ENCODE data around the gene GIMAP8. TPM values are rescaled to one million over a fixed set of nuclear protein-coding genes. Genes with fewer than 3 reads are reported as not detected.

The GIMAP8 gene
- total RNA-seq, 1 donor from 2014 or later, result 5.4 TPM

DNA sequence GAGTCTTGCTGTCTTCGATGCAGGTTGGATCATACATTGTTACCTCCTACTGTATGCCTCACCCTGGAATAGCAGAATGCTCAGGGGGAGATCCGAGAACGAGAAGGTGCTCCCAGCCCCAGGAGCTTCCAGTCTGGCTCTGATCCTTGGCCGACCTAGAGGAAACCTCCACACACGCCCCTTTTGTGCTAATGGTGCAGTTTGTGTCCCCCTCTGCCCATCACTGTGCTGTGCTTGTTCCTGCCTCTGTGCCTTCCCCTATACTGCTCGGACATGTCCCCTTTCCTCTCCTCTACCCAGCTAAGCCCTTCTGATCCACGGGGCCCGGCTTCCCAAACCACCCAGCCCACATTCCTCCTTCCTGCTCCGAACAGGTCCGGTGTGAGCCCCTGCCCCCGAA is 38.8 kb upstream of the GIMAP8 start:
- DNase-seq, result no peak

DNA sequence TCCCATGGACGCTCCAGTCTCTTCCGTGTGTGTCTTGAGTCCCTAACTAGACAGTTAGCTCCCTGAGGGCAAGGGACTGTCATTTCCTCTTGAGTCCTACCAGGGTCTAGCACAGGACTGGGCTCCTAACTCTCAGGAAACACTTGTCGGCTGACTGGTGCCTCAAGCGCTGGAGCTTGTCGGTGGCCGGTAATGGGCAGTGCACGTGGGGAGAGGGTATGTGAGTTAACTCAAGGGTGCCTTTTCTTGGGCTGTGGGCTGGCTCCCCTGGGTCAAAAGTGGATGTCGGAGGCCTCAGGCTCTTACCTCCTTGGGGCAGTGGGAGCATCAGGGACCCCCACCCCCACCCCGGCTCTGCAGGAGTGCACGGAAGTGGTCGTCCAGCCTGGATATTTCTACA is 38.4 kb upstream of the GIMAP8 start:
- no peak for DNase-seq

DNA sequence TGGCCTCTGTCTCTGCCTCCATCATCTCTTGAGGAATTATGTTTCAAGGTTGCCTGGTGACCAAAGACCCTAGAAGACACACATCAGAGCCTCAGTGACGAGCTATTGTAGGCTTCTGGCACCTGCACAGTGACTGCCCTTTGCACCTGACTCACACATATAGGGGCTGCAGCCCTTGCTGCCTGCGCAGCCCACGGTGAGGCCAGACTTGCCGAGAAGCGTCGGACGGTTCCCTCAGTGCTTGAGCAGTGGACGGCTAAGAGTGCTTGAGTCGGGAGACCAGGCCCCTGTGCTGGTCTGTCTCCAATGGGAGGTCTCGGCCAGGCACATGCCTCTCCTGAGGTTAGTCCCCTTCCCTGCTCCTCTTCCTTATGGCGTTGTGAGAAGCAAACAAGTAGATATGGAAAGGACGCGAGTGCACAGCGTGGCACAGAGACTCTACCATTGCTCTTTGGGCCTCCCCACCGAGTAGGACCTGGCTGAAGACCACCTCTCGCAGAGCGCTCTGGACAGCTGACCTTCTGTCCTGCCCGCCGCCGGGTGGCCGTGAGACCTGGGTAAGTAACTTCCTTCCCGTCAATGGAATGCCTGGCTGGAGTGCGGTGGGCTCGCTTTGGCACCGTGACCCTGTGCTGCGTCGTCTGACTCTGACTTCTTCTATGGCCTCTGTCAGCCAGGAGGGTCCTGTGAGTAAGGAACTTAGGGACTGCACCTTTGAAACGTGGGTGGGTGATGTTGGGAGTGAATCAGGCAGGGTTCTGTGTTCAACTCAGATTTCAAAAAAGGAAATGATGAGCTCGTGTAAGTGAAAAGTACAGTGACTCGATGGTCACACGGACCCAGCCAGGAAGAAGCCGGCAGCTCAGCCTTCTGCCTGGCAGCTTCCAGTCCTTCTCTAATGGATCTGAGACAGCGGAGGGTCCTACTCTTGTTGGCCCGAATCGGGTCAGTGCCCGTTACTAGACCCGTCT is 37.6 kb upstream of the GIMAP8 start:
- no peak for DNase-seq

DNA sequence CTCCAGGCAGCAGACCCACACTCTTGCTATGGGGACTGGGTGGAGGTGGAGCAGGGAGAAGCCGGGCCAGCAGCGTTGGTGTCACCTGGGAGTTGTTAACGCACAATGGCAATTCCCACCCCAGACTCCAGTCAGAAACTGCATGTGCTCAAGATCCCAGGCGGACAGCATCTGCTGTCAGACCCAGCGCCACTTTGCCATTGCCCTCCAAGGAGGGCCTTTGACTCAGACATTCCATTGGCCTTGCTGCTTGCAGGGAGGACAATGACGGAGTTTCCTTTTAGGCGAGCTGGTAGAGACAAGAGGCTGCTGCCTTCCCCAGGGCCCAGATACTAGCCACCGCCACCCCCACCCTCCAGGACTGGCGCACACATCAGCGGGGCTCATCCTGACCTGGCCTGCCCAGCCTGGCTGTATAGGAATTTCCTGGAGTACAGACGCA is 36.8 kb upstream of the GIMAP8 start:
- no peak for DNase-seq

DNA sequence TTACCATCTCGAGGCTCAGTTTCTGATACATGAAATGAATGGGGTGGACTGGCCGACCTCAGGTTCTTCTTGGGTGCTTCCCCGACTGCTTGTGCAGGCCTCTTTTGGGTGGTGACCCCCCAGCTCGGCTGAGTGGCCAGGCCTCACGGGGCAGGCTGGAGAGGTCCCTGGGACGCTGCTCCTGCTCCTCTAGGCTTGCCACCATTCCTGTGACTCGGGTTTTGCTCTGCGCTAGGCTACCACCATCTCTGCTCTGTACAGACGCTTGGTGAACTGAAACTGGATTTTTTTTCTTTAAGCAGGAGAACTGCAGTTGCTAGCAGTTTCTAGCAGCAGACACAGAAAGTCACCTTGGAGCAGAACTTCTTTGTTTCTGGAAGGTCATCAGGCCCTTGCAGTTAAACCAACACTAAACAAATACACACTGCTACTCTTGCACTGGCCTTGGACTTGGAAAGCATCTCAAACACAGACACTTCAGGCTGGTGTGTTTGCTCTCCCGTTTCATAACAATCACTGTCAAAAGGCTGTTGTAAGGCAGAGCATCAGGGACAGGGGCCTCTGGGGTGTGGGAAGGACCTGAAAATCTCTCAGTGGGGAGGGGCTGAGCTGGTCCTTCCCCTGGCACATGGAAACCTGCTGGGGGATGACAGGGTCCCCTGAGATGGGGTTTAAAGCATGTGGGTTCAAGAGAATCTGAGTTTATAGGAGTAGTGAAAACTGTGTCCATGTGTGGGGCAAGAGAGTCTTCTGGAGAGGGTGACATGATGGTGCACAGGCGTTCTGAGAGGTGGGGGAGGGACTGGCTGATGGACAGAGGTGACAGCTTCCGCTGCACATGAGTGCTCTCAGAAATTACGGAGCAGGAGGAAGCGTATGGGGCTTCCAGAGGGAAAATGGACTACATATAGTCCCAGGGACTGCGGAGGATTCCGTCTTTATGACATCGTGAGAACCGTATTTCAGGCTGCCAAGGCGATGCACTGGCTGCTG is 35.0 kb upstream of the GIMAP8 start:
- no peak for DNase-seq

DNA sequence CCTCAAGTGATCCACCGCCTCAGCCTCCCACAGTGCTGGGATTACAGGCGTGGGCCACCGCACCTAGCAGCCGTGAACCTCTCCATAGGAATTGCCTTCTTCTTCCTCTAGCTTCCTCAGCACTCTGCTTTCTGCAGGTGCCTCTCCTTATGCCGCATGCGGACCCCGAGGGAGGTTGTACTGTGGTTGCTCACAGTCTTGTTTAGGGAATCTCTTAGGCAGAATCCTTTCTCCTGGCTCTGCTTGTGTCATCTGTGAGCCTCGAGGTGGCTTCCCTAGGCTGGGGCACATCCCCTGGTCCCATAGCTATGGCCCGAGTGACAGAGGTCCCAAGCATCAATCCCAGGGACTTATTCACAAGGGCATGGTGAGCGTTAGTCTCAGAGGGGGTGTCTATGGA is 33.2 kb upstream of the GIMAP8 start:
- DNase-seq, result no peak

DNA sequence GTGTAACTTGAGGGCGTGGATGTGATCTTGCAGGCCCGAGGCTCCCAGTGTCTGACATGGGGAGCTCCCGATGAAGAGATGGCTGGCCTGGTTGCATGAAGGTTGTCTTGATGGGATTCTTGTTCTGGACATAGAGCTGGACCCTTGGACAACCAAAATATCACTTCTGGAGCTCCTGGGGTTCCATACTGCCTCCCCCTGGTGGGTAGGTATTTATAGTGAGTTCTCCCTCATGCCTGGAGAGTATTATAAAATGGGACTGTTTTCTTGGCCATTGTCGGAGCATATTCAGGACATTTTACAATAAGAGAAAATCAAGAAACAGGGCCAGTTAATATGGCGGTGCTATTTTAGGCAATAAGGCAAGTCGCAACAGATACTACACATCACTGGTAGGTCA is 32.6 kb upstream of the GIMAP8 start:
- no peak for DNase-seq

DNA sequence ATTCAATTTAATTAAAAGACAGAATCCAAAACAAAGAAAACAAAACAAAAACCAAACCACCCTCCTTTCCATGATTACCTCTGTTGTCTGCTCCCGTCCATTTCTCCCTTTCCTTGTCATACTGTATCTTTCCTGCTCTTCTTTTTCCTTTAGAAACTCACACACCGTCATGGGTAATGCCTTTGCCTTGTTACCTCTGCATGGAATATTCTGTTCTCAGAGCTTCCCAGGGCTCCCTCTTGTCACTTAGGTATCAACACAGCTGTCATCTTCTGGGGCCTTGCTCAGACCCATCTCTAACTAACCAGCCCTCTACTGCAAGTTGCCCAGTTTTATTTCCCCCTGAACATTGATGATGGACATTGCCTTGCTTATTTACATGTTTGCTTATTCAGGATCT is 30.2 kb upstream of the GIMAP8 start:
- DNase-seq, result no peak

DNA sequence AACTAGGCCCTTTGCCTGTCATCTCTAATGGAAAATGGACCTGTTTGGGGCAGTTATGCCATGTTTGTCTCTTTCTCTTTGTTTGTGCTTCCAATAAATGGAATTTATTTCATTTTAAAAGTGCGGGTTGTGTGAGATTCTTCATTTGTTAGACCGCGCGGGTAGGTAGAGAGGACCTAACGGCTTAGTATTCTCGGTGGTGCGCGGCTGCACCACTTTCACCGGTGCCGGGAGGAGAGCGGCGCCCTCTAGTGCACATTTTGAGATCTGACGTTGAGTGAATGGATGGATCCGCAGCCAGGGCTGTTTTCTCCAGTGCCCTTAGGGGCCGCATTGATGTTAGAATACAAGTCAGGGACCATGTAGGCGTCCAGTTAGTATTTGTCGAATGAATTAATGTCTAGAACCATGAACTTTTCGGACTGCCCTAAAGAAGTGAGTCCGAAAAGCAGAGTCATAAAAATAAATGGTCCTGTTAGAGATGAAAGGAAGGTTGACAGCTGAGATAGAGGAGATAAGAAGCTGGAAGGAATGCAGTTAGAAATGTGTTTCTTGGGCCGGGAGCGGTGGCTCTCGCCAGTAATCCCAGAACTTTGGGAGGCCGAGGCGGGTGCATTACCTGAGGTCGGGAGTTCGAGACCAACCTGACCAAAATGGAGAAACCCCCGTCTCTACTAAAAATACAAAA is 29.3 kb upstream of the GIMAP8 start:
- peak; percentile 64 for DNase-seq

DNA sequence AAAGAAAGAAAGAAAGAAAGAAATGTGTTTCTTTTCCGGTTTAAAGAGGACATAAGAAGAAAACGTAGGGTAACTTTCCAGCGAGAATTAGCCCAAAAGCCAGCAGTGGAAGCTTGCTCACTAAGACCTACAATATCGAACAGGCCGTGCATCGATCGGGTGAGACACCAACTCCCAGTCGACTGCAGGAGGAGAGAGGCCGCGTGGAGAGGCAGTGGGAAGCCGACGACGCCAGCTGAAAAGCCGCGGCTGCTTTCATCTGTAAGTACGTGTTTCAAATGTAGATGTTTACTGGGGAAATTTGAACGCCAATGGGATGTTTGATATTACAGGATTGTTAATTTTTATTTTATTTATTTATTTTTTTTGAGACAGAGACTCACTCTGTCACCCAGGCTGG is 28.6 kb upstream of the GIMAP8 start:
- no peak for DNase-seq

DNA sequence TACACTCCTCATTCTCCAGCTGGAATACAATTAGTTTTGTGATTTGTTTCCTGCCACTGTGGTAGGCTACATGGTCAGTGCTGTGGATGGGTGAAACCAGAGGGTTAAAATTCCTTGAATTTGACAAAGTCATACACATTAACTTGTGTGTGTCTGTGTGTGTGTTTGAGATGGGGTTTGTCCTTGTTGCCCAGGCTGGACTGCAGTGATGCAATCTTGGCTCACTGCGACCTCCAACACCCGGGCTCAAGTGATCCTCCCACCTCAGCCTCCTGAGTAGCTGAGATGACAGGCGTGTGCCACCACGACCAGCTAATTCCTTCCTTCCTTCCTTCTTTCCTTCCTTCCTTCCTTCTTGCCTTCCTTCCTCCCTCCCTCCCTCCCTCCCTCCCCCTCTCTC is 24.8 kb upstream of the GIMAP8 start:
- DNase-seq, result no peak

DNA sequence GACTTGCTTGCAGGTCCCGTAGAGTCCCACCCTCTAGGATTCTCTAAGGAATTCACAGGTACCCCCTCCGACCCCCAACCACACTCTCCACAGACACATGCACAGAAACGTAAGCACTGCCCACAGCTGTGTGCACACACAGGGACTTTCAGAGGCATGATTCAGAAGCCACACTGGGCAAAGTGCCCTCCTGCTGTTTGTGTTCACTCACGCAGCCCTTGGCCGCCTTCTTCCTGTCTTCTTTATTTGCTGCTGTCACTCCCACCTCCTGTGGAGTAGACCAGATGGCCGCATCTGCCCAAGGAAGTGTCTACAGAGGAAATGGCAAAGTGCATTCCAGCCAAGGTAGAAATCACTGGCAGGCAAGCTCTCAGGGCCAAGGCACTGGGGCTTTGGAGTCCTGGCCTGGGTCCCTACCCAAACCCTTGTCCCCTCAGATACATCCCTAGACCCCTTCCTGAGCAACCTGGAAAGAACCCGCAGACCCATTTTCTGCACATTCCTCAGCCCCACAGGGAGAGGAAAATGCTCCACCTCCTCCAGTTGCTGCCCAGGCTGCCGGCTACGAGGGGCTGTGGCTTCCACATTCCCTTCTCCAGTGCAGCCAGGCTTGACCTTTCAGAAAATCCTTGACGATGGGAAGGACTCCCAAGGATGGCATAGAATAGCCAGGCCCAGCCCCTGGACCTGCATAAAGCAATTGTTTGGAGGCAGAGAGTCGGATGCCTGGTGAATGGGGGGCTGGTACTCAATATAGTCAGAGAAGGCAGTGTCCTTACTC is 21.6 kb upstream of the GIMAP8 start:
- DNase-seq, result no peak

DNA sequence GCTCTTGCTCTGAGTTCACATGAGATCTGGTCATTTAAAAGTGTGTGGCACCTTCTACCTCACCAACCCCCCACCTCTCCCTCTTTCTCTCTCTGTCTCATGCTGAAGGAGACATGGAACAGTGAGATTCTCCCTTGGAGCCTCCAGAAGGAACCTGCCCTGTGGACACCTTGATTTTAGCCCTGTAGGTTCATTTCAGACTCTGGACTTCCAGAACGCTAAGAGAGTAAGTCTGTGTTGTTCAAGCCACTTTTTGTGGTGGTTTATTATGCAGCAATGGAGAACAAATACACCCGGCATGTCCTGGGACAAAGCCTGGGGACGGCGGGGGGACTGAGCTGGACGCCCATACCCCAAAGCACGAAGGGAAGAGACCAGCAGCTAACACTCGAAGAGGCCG is 20.7 kb upstream of the GIMAP8 start:
- DNase-seq, result no peak

DNA sequence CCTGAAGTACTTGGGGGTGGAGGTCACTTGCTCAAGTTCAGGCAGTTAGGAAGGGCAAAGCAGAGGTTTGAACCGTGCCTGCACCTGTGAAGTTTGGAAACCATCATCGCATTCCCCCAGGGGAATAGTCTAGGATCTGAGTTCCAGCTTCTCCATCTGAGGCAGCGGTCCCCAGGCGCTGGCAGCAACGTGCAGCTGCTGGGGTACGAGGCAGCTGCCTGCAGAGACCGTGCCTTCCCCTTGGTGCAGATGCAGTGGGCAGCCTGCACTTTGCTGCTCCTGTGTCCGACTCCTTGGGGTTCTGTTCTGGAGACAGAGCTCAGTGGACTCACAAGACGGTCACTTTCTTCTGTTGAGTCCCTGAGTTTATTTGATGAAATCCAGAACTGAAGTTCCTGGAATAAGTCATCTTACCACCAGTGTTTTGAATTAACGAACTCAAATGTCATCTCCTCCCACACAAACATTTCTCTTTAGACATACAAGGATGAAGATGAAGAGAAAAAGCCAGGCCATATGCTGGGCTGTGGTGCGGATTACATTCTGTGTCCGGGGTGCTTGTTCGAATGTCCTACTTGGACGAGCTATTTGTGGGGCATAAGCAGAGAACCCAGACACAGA is 19.9 kb upstream of the GIMAP8 start:
- DNase-seq, result no peak

DNA sequence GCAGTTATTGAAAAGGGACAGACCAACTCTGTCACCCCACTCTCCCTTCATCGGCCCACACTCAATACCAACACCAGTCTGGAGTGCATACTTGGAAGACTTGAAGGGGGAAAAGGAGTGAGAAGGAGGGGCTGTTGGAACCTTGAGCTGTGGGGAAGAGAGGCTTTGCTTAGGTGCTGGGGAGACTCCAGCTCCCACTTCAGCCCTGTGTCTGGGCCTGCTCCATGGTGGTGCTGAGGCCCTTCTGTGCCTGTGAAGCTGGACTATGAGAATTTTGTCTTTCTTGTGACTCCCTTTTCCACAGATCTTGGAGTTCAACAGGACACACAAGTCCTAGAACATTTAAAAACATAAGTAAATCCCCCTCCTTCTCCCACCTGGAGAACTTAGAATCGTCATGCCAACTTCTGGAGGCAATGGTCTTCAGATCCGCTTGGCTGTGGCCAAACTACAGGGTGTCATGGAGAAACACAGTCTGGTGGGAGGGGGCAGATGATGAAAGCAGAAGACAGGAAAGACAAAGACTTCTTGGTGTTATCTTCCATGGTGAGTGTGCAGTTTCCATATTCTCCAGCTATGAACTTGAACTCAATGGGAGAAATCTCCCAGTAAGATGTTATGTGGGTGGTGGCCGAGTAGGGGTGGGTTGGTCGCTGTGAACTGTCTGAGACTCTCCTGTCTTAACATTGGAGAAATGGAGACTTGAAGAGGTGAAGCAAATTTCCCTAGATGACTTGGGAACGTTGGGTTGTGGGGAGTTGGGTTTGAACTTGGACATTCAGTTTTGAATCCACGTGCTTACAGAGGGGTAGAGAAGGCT is 18.4 kb upstream of the GIMAP8 start:
- DNase-seq, result no peak

DNA sequence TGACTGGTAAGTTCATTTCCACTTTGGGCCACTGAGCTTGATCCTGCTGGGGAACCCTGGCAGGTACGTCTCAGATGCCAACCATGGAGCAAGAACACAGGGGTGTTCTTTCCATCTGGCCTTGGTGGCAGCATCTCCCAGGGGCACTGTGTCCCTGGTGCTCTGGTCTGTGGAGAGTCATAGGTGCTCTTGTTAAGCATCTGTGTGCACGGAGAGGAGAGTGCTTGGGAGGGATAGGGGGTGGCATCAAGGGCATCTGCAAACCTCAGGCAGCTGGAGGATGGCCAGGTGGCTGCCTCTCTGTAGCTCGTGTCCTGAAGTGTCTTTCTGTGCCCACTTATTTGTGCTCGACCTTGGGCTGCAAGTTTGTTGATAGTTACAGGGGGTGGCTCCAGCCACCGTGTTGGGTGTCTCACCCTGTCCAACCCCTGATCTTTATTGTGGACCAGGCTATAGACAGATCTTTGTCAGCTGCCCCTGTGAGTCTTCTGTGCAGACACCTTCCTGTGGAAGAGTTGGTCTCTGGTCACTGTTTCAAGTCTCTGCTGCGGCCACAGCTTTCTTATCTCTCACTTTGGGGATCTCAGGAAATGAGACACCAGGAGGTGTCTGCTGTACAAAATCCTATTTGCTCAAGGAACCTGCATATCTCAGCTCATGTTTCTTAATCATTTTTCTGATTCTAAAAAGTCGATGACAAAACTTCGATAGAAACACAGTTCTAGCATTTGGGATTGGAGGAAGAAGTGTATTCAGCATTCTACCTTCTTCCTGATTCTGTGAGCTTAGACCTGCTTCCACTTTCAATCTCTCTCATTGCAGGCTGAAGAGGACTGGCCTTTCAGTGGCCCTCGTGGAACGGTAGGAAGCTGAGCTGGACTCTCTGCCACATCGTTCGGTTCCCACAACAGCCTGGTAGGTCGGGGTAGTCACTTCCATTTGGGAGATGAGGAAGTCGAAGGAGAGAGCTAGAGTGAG is 17.2 kb upstream of the GIMAP8 start:
- DNase-seq, result no peak

DNA sequence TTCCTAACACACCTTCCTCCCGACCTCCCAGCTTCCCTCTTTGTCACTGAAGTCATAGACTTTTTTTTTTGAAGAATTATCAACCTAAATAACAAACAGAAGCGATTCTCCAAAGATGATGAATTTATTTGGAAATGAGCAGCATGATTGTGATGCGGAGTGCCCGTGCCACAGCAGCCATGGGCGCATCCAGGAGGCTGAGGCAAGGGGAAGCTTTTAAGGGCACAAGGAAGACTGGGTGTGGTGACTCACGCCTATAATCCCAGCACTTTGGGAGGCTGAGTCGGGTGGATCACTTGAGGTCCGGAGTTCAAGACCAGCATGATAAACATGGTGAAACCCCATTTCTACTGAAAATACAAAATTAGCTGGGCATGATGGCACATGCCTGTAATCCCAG is 16.2 kb upstream of the GIMAP8 start:
- DNase-seq, result no peak

DNA sequence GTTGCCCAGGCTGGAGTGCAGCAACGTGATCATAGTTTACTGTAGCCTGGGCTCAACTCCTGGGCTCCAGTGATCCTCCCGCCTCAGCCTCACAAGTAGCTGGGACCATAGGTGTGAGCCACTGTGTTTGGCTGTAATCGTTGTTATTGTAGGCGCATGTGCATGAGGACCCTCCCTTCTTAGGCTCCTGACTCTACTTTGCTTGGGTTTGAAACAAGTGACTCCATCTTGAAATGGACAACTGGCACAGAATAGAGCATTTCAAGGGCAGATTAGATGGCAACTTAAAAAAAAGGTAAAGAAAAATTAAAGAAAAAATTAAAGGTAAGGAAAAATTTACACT is 15.4 kb upstream of the GIMAP8 start:
- no peak for DNase-seq
